ENCODE measurements around the gene RAD51B.
A peak's percentile ranks its signal among the peaks of the same experiment; 100 is the strongest.

RAD51B gene

GRCh38 chr14:68730811-68731425 is 911.3 kb downstream of the RAD51B start:
- Mint-ChIP-seq H3K4me1 (ENCODE audit: low read depth in 2 of 2) (peaks cover 30% of the 10 kb centered on the region in 2 donors), H3K27ac (peak overlapping the region in 1 of 2 donors; percentile 53), H3K27me3 (no peaks in the 10 kb centered on the region), H3K9me3 (no peaks in the 10 kb centered on the region), H3K36me3 (ENCODE audit: insufficient read depth) (peaks cover 3% of the 10 kb centered on the region), H3K4me3 (no peak overlapping the region)
- ATAC-seq (replicated peaks), result no peak
- no peak for DNase-seq

- DNase-seq, result no peak
These were observed 913.7 kb downstream of the RAD51B start for GRCh38 chr14:68733086-68733914.

GRCh38 chr14:68734231-68734732 is 914.7 kb downstream of the RAD51B start:
- DNase-seq (peak; percentile 15 to 27 (median 19)), ATAC-seq (replicated peaks) (peak; percentile 85)
- Mint-ChIP-seq H3K27ac (peak overlapping the region; percentile 67 to 92), H3K9me3 (no peaks in the 10 kb centered on the region), H3K27me3 (no peaks in the 10 kb centered on the region), H3K4me3 (peak overlapping the region; percentile 53 to 78), H3K4me1 (ENCODE audit: low read depth in 2 of 2) (peaks cover 36 to 42% of the 10 kb centered on the region in 2 donors), H3K36me3 (ENCODE audit: insufficient read depth) (peaks cover 3% of the 10 kb centered on the region)

More at GRCh38 chr14:68733086-68733914, 913.7 kb downstream of the RAD51B start:
- peaks cover 32 to 39% of the 10 kb centered on the region in 2 donors for H3K4me1 Mint-ChIP-seq (ENCODE audit: low read depth in 2 of 2)
- ATAC-seq (replicated peaks), result no peak
- H3K27ac Mint-ChIP-seq, result peak overlapping the region; percentile 41 to 78
- no peak overlapping the region for H3K4me3 Mint-ChIP-seq
- no peaks in the 10 kb centered on the region for H3K27me3 Mint-ChIP-seq
- H3K9me3 Mint-ChIP-seq, result no peaks in the 10 kb centered on the region
- H3K36me3 Mint-ChIP-seq (ENCODE audit: insufficient read depth), result peaks cover 3% of the 10 kb centered on the region

GRCh38 chr14:68735856-68736255 is 916.3 kb downstream of the RAD51B start:
- Mint-ChIP-seq H3K36me3 (ENCODE audit: insufficient read depth) (peaks cover 6% of the 10 kb centered on the region), H3K27me3 (no peaks in the 10 kb centered on the region), H3K4me3 (no peak overlapping the region), H3K4me1 (ENCODE audit: low read depth in 2 of 2) (peaks cover 32 to 38% of the 10 kb centered on the region in 2 donors), H3K9me3 (no peaks in the 10 kb centered on the region), H3K27ac (peak overlapping the region; percentile 67 to 92)
- DNase-seq (no peak), ATAC-seq (replicated peaks) (no peak)

- Mint-ChIP-seq H3K27me3 (no peaks in the 10 kb centered on the region), H3K4me3 (no peak overlapping the region), H3K9me3 (no peaks in the 10 kb centered on the region), H3K36me3 (ENCODE audit: insufficient read depth) (peaks cover 6% of the 10 kb centered on the region), H3K4me1 (ENCODE audit: low read depth in 2 of 2) (peaks cover 32 to 38% of the 10 kb centered on the region in 2 donors), H3K27ac (peak overlapping the region; percentile 67 to 92)
- no peak for DNase-seq
- no peak for ATAC-seq (replicated peaks)
These were observed 916.9 kb downstream of the RAD51B start for GRCh38 chr14:68736471-68736871.

GRCh38 chr14:68737086-68737485 is 917.5 kb downstream of the RAD51B start:
- ATAC-seq (replicated peaks) (no peak), DNase-seq (no peak)
- no peak overlapping the region for H3K4me3 Mint-ChIP-seq
- peaks cover 6% of the 10 kb centered on the region for H3K36me3 Mint-ChIP-seq (ENCODE audit: insufficient read depth)
- H3K27me3 Mint-ChIP-seq, result no peaks in the 10 kb centered on the region
- no peaks in the 10 kb centered on the region for H3K9me3 Mint-ChIP-seq
- H3K4me1 Mint-ChIP-seq (ENCODE audit: low read depth in 2 of 2), result peaks cover 32 to 38% of the 10 kb centered on the region in 2 donors
- H3K27ac Mint-ChIP-seq, result peak overlapping the region; percentile 67 to 92

GRCh38 chr14:68738559-68738958 is 919.0 kb downstream of the RAD51B start:
- Mint-ChIP-seq H3K4me1 (ENCODE audit: low read depth in 2 of 2) (peaks cover 31 to 37% of the 10 kb centered on the region in 2 donors), H3K36me3 (ENCODE audit: insufficient read depth) (peaks cover 3% of the 10 kb centered on the region), H3K9me3 (no peaks in the 10 kb centered on the region), H3K27ac (peak overlapping the region in 1 of 2 donors; percentile 53), H3K27me3 (no peaks in the 10 kb centered on the region), H3K4me3 (no peak overlapping the region)
- ATAC-seq (replicated peaks), result no peak
- DNase-seq, result no peak

GRCh38 chr14:68739701-68740100 is 920.1 kb downstream of the RAD51B start:
- Mint-ChIP-seq H3K36me3 (ENCODE audit: insufficient read depth) (peaks cover 3% of the 10 kb centered on the region), H3K27ac (no peak overlapping the region), H3K27me3 (no peaks in the 10 kb centered on the region), H3K9me3 (no peaks in the 10 kb centered on the region), H3K4me3 (no peak overlapping the region), H3K4me1 (ENCODE audit: low read depth in 2 of 2) (peaks cover 22 to 28% of the 10 kb centered on the region in 2 donors)
- ATAC-seq (replicated peaks) (no peak), DNase-seq (no peak)

GRCh38 chr14:68740788-68741476 is 921.4 kb downstream of the RAD51B start:
- Mint-ChIP-seq H3K27me3 (no peaks in the 10 kb centered on the region), H3K27ac (no peak overlapping the region), H3K36me3 (ENCODE audit: insufficient read depth) (peaks cover 3% of the 10 kb centered on the region), H3K4me1 (ENCODE audit: low read depth in 2 of 2) (peaks cover 16 to 21% of the 10 kb centered on the region in 2 donors), H3K9me3 (no peaks in the 10 kb centered on the region), H3K4me3 (no peak overlapping the region)
- no peak for ATAC-seq (replicated peaks)
- no peak for DNase-seq

GRCh38 chr14:68741477-68741791 is 921.9 kb downstream of the RAD51B start:
- H3K9me3 Mint-ChIP-seq, result no peaks in the 10 kb centered on the region
- H3K4me1 Mint-ChIP-seq (ENCODE audit: low read depth in 2 of 2), result peaks cover 12 to 16% of the 10 kb centered on the region in 2 donors
- no peak overlapping the region for H3K4me3 Mint-ChIP-seq
- H3K27me3 Mint-ChIP-seq, result no peaks in the 10 kb centered on the region
- ATAC-seq (replicated peaks) (no peak), DNase-seq (no peak)
- peaks cover 3% of the 10 kb centered on the region for H3K36me3 Mint-ChIP-seq (ENCODE audit: insufficient read depth)
- no peak overlapping the region for H3K27ac Mint-ChIP-seq

GRCh38 chr14:68741839-68742470 is 922.4 kb downstream of the RAD51B start:
- DNase-seq (no peak), ATAC-seq (replicated peaks) (peak; percentile 61)
- Mint-ChIP-seq H3K4me3 (no peak overlapping the region), H3K27ac (no peak overlapping the region), H3K27me3 (no peaks in the 10 kb centered on the region), H3K9me3 (no peaks in the 10 kb centered on the region), H3K36me3 (ENCODE audit: insufficient read depth) (peaks cover 3% of the 10 kb centered on the region), H3K4me1 (ENCODE audit: low read depth in 2 of 2) (peaks cover 10 to 11% of the 10 kb centered on the region in 2 donors)

- ATAC-seq (replicated peaks), result no peak
- no peak for DNase-seq
These were observed 925.0 kb downstream of the RAD51B start for GRCh38 chr14:68744613-68745012.

GRCh38 chr14:68747393-68747792 is 927.8 kb downstream of the RAD51B start:
- H3K36me3 Mint-ChIP-seq (ENCODE audit: insufficient read depth), result no peaks in the 10 kb centered on the region
- DNase-seq (no peak), ATAC-seq (replicated peaks) (no peak)
- H3K4me3 Mint-ChIP-seq, result no peak overlapping the region
- peaks cover 6% of the 10 kb centered on the region in 2 donors for H3K4me1 Mint-ChIP-seq (ENCODE audit: low read depth in 2 of 2)
- H3K27me3 Mint-ChIP-seq, result no peaks in the 10 kb centered on the region
- no peak overlapping the region for H3K27ac Mint-ChIP-seq
- H3K9me3 Mint-ChIP-seq, result no peaks in the 10 kb centered on the region

More at GRCh38 chr14:68744613-68745012, 925.0 kb downstream of the RAD51B start:
- Mint-ChIP-seq H3K27ac (no peak overlapping the region), H3K36me3 (ENCODE audit: insufficient read depth) (peaks cover 3% of the 10 kb centered on the region), H3K27me3 (no peaks in the 10 kb centered on the region), H3K4me3 (no peak overlapping the region), H3K9me3 (no peaks in the 10 kb centered on the region), H3K4me1 (ENCODE audit: low read depth in 2 of 2) (peaks cover 6% of the 10 kb centered on the region in 2 donors)

Data from effector memory CD8-positive, alpha-beta T cell (primary cell).